Spleen (tissue), 11 donors: ENCODE data around the gene PRKCSH. TPM values are rescaled to one million over a fixed set of nuclear protein-coding genes. Genes with fewer than 3 reads are reported as not detected.

Experiments used
- DNase-seq: peaks from one replicate; pipeline ENCODE4 v3.0.0-alpha.2; 2020
- H3K27ac ChIP-seq, 8 donors: fragments of 200-600 bp; sonication (generic) in 7 of 8; 1 replicate in 4 of 8; 2 replicates in 4 of 8; pipeline versions ENCODE4 v1.5.0 to v1.8.0; 2016 to 2021; ENCODE audit warnings: inconsistent platforms in 4 of 8, mild to moderate bottlenecking in 4 of 8, moderate library complexity in 1 of 8
- H3K27me3 ChIP-seq, 7 donors: fragments of 200-600 bp; sonication (generic) in 6 of 7; replicated peaks in 1 of 7; 1 replicate in 4 of 7; 2 replicates in 3 of 7; pipeline versions ENCODE4 v1.5.0 to v1.8.0; 2016 to 2021; ENCODE audit warnings: inconsistent platforms in 3 of 7, mild to moderate bottlenecking in 1 of 7
- H3K36me3 ChIP-seq, 6 donors: fragments of 200-600 bp; sonication (generic) in 5 of 6; 1 replicate in 4 of 6; 2 replicates in 2 of 6; pipeline versions ENCODE4 v1.5.0 to v1.8.0; 2016 to 2021; ENCODE audit warnings: inconsistent platforms in 2 of 6
- H3K4me1 ChIP-seq, 6 donors: fragments of 200-600 bp; sonication (generic) in 5 of 6; 1 replicate in 3 of 6; 2 replicates in 3 of 6; pipeline versions ENCODE4 v1.5.0 to v1.8.0; 2016 to 2021; ENCODE audit warnings: inconsistent platforms in 3 of 6
- H3K4me3 ChIP-seq, 8 donors: fragments of 200-600 bp; sonication (generic) in 7 of 8; 1 replicate in 4 of 8; 2 replicates in 4 of 8; pipeline versions ENCODE4 v1.5.0 to v1.8.0; 2016 to 2021; ENCODE audit warnings: inconsistent platforms in 4 of 8, mild to moderate bottlenecking in 4 of 8, moderate library complexity in 2 of 8
- H3K9me3 ChIP-seq, 8 donors: fragments of 200-600 bp; sonication (generic) in 7 of 8; 1 replicate in 4 of 8; 2 replicates in 4 of 8; pipeline versions ENCODE4 v1.5.0 to v1.8.0; 2016 to 2021; ENCODE audit warnings: inconsistent platforms in 4 of 8
- POLR2A ChIP-seq, 3 donors: fragments of 450-650 bp; IDR thresholded peaks; one replicate each; pipeline ENCODE4 v1.5.1; 2017; ENCODE audit warnings: antibody characterized with exemption in 3 of 3, mild to moderate bottlenecking in 1 of 3
- POLR2AphosphoS5 ChIP-seq, 3 donors: sonication (generic); formaldehyde crosslinking; IDR thresholded peaks; one replicate each; pipeline ENCODE4 v1.5.1; 2017; ENCODE audit warnings: antibody characterized with exemption in 3 of 3
- WGBS, 5 donors: extraction: QIAGEN DNeasy Blood & Tissue Kit in 3 of 5; methylation state at CpG; one replicate each; pipeline versions ENCODE4 v1.1.5 to v1.1.7; 2013 to 2018; 5-methylcytosine and 5-hydroxymethylcytosine counted together
- intact Hi-C: fragments of 100-400 bp; cut with DNase I; formaldehyde crosslinking; loops from one replicate; pipeline ENCODE4 v1.15.0; 2023; ENCODE audit warnings: low total_unique reads
- polyA plus RNA-seq, 3 donors: library from polyadenylated mRNA; stranded (reverse); fragments of 200-250 nt; gene quantifications; one replicate each; pipeline ENCODE4 v1.2.1, GENCODE V29; 2013
- total RNA-seq, 7 donors: library from RNA; depleted of rRNA in 3 of 7; stranded (reverse); fragments of >200 nt in 3 of 7; fragmentation: NEBNext Ultra II Directional in 4 of 7; extraction: Animal tissue kit (Norgen Biotek cat#: 25700) in 4 of 7; gene quantifications; one replicate each; pipeline versions ENCODE4 v1.1.0 to v1.2.1, GENCODE V29; 2016 to 2021
- TF ChIP-seq, protein P1 (sequence below), 11 experiments: fragments of 200-600 bp in 7 of 11; fragments of 450-650 bp in 4 of 11; sonication (generic) in 4 of 11; IDR thresholded peaks in 8 of 11; conservative IDR thresholded peaks in 3 of 11; 1 replicate in 7 of 11; 2 replicates in 4 of 11; pipeline versions ENCODE4 v1.4.0 to v1.8.0; 2016 to 2021; ENCODE audit warnings: antibody characterized with exemption in 11 of 11, inconsistent platforms in 4 of 11, mild to moderate bottlenecking in 1 of 11
- donor health status: healthy with polysubstance abuse.
- donor health status: DM: no; HTN: no; CAD: no; lungs with moderate emphysema.
- donor health status: DM: no; HTN: no; CAD: no.
- donor health status: Bipolar disorder and iron deficiency.
- donor health status: healthy.
- donor health status: DM: no; HTN: no; CAD: no.
- donor health status: DM: yes; HTN: yes; CAD: no.

PRKCSH gene
- total and polyA plus RNA-seq, 10 donors: 80.3 to 258 (median 145) TPM

DNA sequence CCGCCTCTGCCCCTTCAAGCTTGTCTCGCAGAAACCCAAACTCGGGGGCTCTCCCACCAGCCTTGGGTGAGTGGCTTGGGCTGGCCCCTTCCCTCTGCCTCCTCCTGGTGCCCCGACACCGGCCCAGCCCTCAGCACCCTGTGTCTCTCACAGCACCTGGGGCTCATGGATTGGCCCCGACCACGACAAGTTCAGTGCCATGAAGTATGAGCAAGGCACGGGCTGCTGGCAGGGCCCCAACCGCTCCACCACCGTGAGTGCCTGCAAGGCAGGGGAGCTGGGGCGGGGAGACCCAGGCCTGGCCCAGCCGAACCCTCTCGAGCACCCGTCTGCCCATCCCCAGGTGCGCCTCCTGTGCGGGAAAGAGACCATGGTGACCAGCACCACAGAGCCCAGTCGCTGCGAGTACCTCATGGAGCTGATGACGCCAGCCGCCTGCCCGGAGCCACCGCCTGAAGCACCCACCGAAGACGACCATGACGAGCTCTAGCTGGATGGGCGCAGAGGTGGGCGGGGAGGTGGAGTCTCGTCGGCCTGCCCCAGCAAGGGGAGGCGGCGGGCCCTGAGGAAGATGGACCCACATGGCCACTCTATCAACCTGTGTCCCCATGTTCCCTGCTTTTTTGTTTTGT, 13.6 kb downstream of the PRKCSH start:
- no peak for DNase-seq
- H3K27me3 ChIP-seq: peaks cover 0 to 11% (median 0%) of the 10 kb centered on the region in 7 donors
- peaks cover 0 to 20% (median 2%) of the 10 kb centered on the region in 6 donors for H3K4me1 ChIP-seq
- WGBS, 5 donors: 94 to 96% (median 96%) methylated on average over 25 to 31 of the region's 31 CpGs
- intact Hi-C loops: no loop called here
- H3K27ac ChIP-seq: no peak overlapping the region
- no peak overlapping the region for H3K4me3 ChIP-seq
- peak in 1 of 3 donors; percentile 51 for TF ChIP-seq POLR2AphosphoS5 (IDR thresholded peaks at IDR 0.05)
- TF ChIP-seq, protein P1, sequence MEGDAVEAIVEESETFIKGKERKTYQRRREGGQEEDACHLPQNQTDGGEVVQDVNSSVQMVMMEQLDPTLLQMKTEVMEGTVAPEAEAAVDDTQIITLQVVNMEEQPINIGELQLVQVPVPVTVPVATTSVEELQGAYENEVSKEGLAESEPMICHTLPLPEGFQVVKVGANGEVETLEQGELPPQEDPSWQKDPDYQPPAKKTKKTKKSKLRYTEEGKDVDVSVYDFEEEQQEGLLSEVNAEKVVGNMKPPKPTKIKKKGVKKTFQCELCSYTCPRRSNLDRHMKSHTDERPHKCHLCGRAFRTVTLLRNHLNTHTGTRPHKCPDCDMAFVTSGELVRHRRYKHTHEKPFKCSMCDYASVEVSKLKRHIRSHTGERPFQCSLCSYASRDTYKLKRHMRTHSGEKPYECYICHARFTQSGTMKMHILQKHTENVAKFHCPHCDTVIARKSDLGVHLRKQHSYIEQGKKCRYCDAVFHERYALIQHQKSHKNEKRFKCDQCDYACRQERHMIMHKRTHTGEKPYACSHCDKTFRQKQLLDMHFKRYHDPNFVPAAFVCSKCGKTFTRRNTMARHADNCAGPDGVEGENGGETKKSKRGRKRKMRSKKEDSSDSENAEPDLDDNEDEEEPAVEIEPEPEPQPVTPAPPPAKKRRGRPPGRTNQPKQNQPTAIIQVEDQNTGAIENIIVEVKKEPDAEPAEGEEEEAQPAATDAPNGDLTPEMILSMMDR (IDR thresholded peaks at IDR 0.05 in 8 of 11, conservative IDR thresholded peaks at IDR 0.05 in 3 of 11): no peak
- H3K9me3 ChIP-seq: no peaks in the 10 kb centered on the region
- H3K36me3 ChIP-seq: peaks cover 4 to 71% (median 68%) of the 10 kb centered on the region in 6 donors

DNA sequence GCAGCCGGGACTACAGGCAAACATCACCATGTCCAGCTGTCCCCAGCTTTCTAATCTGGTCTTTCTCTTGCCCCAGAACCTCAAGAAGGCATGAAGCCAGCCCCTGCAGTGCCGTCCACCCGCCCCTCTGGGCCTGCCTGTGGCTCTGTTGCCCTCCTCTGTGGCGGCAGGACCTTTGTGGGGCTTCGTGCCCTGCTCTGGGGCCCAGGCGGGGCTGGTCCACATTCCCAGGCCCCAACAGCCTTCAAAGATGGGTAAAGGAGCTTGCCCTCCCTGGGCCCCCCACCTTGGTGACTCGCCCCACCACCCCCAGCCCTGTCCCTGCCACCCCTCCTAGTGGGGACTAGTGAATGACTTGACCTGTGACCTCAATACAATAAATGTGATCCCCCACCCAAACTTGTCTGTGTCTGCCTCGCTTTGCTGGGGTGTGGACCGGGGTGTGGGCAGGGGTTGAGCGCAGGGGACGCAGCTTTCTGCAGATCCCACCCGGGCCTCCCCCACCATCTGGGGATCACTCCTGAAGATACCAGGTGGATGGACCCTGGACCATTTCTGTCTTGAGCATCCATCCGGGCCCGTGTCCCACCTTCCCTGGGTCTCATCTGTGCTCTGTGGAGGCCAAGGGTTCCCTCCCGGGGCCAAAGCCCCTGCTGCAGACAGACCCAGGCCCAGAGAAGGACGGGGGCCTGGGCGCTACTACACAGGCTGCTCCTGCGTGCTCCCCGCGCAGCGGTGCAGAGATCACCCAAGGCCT, 15.3 kb downstream of the PRKCSH start:
- TF ChIP-seq, protein P1 (IDR thresholded peaks at IDR 0.05 in 8 of 11, conservative IDR thresholded peaks at IDR 0.05 in 3 of 11): no peak
- TF ChIP-seq POLR2A (IDR thresholded peaks at IDR 0.05) (no peak), POLR2AphosphoS5 (IDR thresholded peaks at IDR 0.05) (no peak)
- H3K27ac ChIP-seq: no peak overlapping the region
- DNase-seq: no peak
- WGBS, 5 donors: 94 to 95% (median 94%) methylated on average over 19 to 21 of the region's 21 CpGs
- H3K36me3 ChIP-seq: peaks cover 4 to 54% (median 51%) of the 10 kb centered on the region in 6 donors
- no peaks in the 10 kb centered on the region for H3K9me3 ChIP-seq
- intact Hi-C loops: no loop called here
- peaks cover 0 to 17% (median 3%) of the 10 kb centered on the region in 6 donors for H3K4me1 ChIP-seq
- H3K27me3 ChIP-seq: peaks cover 0 to 11% (median 0%) of the 10 kb centered on the region in 7 donors
- H3K4me3 ChIP-seq: no peak overlapping the region

DNA sequence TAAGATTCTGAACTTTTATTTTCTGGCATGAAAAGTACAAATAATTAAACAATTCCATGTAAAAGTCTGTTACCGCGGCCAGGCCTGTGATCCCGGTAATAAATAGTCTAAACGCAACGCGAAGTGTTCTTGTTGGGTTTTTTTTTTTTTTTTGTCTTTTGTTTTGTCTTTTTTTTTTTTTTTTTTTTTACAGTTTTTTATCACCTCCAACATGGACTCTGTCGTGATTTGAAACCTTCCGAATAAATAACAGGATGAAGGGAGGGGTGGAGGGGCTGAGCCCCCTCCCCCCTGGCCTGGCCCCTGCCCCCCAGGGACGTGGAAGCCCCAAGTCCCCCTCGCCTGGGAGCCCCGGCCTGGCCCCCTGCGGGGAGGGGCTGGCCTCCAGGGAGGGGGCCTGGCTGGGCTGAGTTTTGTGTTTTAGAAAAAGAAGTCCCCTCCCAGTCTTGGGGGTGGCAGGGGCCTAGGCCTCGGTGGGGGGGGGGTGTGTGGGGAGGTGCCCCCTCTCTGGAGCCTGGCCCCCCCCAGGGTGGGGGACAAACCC, 16.0 kb downstream of the PRKCSH start:
- Histone ChIP-seq H3K27me3 (peaks cover 0 to 11% (median 0%) of the 10 kb centered on the region in 7 donors), H3K27ac (no peak overlapping the region), H3K36me3 (peaks cover 4 to 48% (median 45%) of the 10 kb centered on the region in 6 donors), H3K9me3 (no peaks in the 10 kb centered on the region), H3K4me1 (peaks cover 0 to 11% (median 3%) of the 10 kb centered on the region in 6 donors), H3K4me3 (no peak overlapping the region)
- 55 to 71% (median 65%) methylated on average over 12 to 13 of the region's 13 CpGs for WGBS, 5 donors
- DNase-seq: no peak
- intact Hi-C loops: no loop called here
- TF ChIP-seq POLR2AphosphoS5 (IDR thresholded peaks at IDR 0.05): no peak
- TF ChIP-seq POLR2A (IDR thresholded peaks at IDR 0.05): no peak
- TF ChIP-seq, protein P1 (IDR thresholded peaks at IDR 0.05 in 8 of 11, conservative IDR thresholded peaks at IDR 0.05 in 3 of 11): no peak
